Activated naive CD4-positive, alpha-beta T cell (primary cell): Measurements from ENCODE around the gene RNF220.

ENCODE experiments used
- DNase-seq, 4 experiments: peaks; one replicate each; lab custom pipeline; 2025; lab: John Stamatoyannopoulos, UW

Gene RNF220

DNA sequence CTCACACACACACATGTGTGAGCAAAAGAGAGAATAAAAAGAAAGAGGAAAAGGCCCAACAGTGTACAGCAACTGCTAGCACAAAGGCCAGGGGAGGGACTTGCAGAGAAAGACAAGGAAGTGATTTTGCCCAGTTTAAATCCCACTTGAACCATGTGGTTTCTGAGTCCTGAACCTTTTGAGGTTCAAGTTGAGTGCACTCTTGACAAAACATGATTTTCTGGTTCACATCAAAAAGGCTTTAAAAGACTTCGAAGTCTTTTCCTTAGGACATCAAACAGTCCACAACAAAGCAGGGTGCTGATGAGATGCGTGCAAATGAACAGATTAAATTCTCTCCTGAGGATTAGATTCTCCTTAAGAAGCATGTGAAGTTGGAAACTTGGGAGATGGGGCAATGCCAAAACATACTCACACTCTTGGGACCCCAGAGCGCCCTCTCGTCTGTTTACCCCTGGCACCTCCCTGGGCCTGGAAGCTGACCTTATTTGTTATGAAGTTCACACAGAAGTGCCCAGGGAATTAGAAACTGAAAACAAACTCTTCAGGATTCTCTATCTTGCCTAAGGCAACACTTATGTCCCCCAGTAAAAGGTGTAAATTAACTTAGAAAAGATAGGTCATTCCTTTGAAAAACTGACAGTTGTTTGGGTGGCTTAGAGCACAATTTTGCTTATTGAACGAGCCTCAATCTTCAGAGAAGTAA lies 31.5 kb downstream of the RNF220 start:
- DNase-seq = no peak

- no peak for DNase-seq
Observed at GRCh38 chr1:44437107-44437716, 32.2 kb downstream of the RNF220 start.

- no peak for DNase-seq
Observed at GRCh38 chr1:44442791-44443190, 37.7 kb downstream of the RNF220 start.

DNA sequence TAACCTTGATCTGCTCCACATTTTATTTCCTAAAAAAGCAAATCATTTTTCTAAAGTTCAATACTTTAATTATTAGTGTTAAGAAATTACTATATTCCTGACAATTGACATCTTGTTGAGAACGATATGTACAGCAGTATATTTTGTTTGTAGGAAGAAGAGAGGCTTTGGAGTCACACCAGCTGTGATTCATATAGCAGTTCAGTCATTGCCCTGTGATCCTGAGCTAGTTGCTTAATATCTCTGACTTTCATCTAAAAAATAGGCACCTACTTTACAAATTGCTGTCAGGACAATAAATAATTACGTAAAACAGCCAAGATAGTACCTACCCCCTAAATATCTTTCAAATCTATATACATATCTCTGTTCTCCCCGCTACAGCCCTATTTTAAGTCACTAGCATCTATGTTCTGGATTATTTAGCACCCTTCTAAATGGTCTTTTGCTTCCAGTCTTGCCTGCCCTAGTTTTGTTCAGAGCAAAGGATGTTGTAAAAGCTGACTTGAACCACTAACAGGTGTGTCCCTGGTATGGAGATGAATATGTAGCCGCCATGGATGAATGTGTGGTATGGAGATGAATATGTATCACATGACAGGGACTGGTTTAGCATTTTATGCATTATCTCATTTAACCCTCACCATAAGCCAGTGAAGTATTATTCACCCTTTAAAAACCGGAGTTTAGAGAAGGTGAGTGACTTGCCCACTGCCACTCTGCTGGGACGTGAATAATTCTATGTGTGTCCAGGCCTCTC lies 42.2 kb downstream of the RNF220 start:
- DNase-seq = no peak

GRCh38 chr1:44453798-44454349 lies 48.8 kb downstream of the RNF220 start:
- no peak for DNase-seq

DNA sequence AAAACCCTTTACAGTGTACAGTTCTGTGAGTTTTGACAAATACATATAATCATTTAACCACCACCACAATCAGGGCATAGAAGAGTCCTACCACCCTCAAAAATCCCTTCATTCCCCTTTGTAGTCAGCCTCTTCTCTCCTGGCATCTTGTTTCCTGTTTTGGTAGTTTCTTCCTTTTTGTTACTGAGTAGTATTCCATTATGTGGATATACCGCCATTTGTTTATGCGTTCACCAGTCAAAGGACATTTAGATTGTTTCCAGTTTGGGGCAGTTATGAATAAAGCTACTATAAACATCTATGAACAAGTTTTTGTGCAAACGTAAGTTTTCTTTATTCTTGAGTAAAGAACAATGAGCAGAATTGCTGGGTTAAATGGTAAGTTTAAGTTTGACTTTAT lies 49.6 kb downstream of the RNF220 start:
- DNase-seq = no peak

GRCh38 chr1:44460107-44460882 lies 55.2 kb downstream of the RNF220 start:
- DNase-seq = no peak

DNA sequence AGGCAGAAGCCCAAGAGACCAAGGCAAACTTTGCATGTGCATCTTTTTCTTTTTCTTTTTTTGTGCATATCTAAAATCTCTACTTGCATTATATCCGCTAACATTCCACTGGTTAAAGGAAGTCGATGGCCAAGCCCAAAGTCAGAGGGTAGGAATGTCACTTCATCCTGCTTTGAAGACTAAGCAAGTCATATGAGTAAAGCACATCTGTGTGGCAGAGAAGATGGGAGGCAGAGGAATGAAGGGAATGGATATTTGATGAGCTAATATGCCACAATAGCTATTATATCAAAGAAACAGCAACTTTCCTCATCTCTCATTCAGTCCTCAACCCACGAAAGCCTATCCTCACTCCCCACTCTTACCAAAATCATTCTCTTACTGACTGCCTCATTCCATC lies 59.3 kb downstream of the RNF220 start:
- no peak for DNase-seq

- no peak for DNase-seq
Observed at GRCh38 chr1:44467566-44467965, 62.5 kb downstream of the RNF220 start.

DNA sequence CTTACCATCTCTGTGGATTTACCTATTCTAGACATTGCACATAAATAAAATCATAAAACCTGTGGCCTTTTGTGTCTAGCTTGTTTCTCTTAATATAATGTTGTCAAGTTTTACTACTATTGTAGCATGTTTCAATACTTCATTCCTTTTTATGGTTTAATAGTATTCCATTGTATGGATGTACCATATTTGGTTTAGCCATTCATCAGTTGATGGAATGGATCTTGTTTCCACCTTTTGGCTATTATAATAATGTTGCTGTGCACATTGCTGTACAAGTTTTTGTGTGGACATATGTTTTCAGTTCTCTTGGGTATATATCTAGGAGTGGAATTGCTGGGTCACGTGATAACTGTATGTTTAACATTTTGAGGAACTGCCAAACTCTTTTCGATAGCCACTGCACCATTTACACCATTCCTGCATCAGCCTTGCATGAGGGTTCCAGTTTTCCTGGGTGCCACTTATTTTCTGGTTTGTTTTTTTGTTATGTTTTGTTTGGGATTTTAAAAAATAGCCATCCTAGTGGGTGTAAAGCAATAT lies 66.9 kb downstream of the RNF220 start:
- no peak for DNase-seq

GRCh38 chr1:44472620-44473525 lies 67.8 kb downstream of the RNF220 start:
- no peak for DNase-seq

DNA sequence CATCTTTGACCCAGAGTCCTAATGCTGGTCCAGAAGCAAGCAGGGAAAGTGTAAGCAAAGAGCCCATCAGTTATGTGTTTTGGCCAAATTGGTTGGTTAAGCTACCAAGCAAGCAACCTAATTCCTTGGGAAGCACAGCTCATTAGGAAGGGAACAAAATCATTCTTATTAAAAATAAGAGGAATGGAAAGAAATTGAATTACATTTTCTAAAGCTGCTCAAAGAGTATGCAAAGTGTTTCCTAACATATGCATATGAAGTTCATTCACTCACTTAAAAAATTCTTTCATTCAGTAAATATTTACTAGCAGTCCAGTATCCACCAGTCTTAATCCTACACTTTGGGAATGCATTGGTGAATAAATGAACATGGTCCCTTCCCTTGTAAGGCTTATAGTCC lies 71.8 kb downstream of the RNF220 start:
- no peak for DNase-seq

DNA sequence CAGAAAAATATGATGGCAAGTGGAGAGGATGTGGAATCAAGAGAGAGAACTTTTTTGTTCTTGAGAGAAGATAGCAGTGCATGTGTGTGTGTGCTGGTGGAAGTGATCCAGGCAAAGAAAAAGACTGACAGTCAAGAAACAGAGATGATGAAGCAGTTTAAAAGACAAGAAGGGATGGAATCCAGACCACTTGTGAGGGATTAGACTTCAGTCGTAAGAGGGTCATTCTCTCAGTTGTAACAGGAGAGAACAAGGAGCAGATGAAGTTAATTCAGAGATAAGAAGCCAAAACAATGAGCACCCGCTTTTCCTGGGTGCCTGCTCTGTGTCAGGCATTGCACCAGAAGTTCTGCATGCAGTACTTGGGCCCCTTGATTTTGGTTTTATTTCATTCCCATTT lies 76.6 kb downstream of the RNF220 start:
- DNase-seq = no peak

DNA sequence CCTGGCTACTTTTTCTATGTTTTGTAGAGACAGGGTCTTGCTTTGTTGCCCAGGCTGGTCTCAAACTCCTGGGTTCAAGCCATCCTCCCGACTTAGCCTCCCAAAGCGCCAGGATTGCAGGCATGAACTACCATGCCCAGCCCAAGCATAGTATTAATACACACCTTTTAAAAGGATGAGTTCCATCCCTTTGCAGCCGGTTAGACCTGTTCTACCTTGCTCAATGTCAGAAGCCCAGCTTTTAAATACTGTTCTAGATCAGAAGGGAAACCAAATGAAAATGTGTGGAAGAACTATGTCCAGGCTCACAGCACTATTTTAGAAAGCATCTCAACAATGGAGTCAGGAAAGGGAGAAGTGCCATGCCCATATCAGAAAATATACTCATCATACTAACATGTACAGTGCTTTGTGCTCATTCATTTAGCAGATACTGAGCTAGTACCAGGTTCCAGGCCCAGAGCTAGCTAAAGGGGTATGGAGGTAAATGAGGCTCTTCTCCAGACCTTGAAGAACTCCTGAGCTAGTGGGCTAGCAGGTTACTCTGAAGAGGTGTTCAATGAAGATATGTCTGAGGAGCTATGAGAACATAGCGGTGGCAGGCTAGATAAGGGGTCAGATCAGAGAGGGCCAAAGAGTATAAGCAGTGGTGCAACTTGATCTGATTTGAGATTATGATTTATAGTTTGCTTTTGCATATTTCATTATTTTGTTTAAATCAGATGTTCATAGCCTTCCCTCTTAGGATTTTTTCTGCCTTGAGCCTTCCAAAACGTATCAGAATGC lies 78.2 kb downstream of the RNF220 start:
- DNase-seq = no peak

DNA sequence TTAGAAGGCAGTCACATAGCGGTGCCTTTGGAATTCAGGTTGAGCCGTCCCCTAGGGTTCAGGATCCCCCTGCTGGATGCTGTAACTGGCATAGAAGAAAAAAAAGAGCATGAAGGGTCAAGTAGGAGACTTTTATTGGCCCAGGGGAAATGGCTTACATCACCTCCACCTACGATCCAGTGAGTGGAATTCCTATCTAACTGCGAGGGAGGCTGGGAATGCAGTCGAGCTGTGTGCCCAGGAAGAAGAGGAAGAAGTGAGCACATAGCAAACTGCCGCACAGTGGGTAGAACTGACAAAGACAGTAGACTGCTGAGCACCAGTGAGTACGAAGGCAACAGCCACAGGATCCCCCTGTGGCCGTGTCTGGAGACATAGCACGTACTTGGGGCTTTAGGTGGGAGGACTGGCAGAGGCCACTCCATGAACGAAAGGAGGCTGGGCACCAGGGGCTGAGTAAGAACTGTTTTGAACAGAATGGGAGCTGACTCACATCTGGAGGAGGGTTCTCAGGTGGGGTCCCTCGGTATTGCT lies 79.2 kb downstream of the RNF220 start:
- no peak for DNase-seq

DNA sequence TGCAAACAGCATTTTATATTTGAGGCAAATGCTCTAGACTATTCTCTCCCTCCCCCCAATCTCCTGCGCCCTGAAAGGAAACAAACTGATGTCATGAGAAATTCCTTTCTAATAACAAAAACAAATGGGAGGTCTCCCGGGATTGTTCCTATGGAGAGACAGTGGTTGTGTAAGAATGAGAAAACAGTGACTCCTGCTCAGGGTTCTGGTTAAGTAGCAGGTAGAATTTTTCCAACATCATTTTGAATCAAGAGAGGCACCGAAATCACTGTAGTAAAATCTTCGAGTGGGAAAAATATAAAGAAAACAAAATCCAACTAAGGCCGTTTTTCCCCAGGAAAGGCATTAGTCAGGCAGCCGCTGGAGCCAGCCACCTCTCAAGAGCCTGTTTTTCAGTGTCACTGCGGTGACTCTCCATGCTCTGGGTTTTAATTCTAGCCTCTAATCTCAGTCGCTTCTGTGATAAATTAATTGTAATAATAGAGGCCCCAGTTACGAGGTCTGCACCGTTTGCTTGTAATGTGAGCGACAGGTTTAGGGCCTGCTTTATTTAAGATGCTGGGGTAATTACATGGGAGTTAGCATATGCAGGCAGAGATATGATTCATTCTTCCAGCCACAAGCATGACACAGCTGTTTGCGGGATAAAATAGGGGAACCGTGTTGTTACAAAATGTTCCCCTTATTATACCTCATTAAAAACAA lies 80.3 kb downstream of the RNF220 start:
- DNase-seq = no peak

GRCh38 chr1:44485934-44486460 lies 80.9 kb downstream of the RNF220 start:
- no peak for DNase-seq

DNA sequence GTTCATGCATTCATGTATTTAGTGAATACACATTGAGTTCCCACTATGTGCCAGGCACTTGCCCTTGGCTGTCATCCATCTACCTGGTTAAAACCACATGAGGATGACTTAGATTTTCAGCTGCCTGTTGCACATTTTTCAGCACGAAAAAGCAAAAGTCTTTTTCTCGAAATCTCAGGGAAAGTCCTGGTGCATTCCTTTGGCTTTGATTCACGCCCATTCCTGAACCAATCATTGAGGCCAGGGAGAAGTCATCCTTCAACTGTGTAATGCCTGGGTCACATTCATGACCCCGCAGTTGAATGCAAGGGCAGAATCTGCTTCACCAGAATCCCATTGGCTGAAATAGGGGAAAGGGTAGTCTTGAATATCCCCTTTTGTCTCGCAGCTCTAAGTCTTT lies 84.4 kb downstream of the RNF220 start:
- no peak for DNase-seq
